NCI-H146 treated with DMSO at 0.1 percent for 48 hours (cell line): ENCODE results near the gene RPL36.
"Not testable (repeated sequence)": the region's sequence is repeated elsewhere in the genome, so short reads cannot be mapped to it uniquely, and the experiment has no call there.

Experiments
- DNase-seq: peaks from one replicate; lab custom pipeline; 2025; ENCODE audit not compliant: unreplicated experiment; lab: John Stamatoyannopoulos, UW

Gene RPL36

DNA sequence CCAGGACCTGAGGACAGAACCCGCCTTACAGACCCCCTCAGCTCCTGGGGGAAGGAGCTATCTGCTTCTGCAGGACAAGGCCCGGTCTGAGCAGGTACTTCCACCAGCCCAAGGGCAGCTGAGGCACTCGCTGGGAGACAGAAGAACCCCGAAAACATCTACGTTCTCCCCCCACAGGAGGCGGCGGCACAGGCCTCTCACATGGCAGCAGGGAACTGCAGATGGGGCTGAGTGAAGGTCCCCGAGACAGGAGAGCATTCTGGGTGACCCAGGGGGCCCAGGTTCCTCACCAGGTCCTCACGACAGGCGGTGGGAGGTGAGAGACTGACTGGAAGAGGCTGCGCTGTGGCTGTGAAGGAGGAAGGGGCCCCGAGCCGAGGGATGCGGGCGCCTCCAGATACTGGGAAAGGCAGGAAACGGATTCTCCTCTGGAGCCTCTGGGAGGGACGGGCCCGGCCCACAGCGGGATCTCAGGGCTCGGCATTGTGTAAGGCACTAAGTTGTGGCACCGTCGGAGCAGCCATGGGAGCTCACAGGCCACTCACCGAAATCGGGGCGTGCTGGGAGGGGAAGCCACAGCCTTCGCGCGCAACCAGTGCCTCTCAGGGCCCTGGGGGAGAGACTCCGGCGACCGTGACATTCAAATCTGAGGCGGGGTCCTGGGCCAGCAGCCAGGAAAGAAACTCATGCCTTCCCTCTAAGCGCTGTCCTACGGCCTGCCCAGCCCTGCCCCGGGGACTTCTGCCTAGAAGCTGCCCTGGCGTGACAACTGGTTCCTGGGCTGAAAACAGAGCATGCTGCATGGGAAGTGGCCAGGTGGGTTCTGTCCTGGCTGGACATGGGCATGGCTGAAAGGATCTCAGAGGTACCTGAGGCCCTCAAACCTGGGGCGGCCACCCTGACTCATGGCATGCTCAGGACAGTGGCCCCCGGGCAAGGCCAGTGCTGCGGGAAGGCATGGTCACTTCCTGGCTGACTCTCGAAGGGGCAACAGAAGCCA is 14.0 kb downstream of the RPL36 start:
- no peak for DNase-seq

GRCh38 chr19:5705552-5705951 is 15.5 kb downstream of the RPL36 start:
- DNase-seq = no peak

DNA sequence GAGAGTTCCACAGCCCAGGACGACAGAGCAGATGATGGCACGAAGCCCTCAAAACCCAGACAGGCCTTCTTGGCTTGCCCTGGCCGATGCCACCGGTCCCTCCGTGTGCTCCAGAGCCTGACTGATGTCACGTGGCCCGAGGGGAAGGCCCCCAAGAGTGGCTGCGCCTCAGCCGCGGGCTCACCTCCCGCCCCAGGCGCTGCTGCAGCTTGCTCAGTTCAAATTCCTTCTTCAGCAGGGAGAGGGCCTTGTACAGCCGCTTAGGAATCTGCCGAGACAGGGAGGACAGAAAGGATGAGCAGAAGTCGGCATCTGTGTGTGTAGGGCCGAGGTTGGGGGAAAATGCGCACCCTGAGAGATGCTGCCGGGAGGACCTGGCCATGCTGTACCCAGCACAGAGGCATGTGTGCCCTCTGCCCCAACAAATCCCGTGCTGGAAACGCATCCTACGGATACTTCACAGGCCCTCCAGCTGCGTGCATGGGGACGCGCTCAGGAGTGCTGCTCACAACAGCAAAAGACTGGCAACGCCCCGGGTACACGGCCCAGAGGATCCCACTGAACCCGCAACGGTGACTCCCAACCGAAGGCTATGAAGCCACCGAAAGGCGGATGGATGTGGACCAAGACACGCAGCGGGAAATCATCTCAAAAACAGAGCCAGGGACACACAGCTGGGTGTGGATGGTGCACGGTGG is 16.9 kb downstream of the RPL36 start:
- DNase-seq = no peak

GRCh38 chr19:5707576-5708575 is 17.8 kb downstream of the RPL36 start:
- no peak for DNase-seq

DNA sequence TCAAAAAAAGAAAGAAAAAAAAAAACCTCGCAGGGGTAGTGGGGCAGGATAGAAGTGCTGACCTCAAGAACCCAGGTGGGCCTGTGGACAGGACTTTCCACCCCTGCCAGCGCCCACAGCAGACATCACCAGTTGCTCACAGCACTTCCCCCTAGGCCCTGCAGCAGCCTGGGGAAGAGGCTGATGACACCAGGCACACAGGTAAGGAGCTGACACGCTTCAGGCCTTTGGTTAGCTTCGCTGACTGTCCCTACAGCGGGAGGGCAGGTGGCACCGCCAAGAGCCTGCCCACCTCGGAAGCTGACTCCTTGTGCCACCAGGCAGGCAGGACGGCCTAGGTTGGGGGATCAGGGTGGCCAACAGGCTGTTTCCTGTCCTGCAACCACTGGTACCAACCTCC is 20.9 kb downstream of the RPL36 start:
- no peak for DNase-seq

- no peak for DNase-seq
Observed at GRCh38 chr19:5711713-5712161, 21.6 kb downstream of the RPL36 start.

- DNase-seq = no peak
Observed at GRCh38 chr19:5713228-5713627, 23.1 kb downstream of the RPL36 start.

- DNase-seq = no peak
Observed at GRCh38 chr19:5714816-5715215, 24.7 kb downstream of the RPL36 start.

DNA sequence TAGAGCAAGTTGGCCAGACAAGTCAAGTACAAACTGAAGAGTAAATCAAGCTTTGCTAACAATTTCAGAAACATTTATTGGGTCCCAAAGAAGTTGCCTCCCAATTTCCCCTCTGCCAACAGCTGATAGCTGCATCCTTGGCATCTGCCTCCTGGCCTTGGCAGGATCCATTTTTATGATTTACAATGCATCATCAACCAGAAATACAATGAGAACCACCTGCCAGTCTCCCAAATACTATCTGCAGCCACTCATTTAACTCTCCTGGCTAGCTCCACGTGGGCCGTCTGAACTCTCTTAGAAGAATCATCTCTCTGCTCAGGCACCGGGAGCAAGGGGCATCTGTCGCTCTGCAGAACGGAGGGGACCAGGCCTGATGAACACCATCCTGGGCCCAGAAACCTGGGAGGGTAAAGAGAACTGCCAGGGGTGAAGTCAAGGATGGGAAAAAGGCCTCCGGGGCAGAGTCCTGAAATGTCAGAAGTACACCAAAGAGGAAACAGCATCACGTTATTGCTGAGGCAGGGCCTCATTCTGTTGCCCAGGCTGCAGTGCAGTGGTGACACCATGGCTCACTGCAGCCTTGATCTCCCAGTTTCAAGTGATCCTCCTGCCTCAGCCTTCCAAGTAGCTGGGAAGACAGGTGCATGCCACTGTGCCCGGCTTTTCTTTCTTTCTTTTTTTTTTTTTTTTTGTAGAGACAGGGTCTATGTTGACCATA is 27.3 kb downstream of the RPL36 start:
- DNase-seq = no peak

DNA sequence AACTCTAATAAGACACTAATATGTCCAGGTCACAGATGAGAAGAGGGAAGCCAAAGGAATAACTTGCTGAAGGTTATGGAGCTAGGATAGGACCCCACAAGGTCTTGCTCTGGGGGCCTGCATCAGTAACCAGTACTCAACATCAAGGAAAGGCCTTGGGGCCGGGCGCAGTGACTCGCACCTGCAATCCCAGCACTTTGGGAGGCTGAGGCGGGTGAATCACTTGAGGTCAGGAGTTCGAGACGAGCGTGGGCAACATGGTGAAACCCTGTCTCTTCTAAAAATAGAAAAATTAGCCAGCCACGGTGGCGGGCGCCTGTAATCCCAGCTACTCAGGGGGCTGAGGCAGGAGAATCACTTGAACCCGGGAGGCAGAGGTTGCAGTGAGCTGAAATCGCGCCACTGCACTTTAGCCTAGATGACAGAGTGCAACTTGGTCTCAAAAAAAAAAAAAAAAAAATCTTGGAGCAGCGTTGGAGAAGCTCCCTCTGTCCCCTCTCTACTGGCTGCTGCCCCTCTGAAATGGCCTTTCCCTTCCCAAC is 28.0 kb downstream of the RPL36 start:
- DNase-seq = no peak

DNA sequence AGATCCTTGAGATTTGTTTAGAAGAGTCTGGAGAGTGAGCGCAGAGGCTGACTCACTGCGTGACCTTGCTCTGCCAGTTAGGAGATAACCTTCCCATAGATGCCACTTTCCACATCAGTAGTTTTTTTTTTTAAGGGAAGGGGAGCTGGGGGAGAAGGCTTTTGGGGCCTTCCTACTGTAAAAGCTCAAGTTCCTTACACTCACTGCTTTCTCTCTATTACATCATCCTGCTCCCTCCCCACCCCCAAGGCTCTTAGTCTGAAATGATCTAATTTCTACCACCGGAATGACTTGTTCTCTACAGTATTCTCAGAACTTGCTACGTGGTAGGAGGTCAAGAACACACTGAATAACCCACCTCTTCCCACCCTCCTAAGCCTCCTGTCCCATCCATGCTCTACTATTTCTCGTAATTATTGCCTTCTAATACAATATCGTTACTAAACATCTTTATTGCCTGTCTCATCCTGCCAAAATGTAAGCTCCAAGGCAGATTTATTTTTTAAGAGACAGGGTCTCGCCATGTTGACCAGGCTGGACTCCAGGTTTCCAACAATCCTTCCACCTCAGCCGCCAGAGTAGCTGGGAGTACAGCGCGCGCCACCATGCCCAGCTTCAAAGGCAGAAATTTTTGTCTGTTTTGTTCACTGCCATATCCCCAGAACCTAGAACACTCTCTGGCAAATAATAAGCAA is 28.6 kb downstream of the RPL36 start:
- DNase-seq = no peak

DNA sequence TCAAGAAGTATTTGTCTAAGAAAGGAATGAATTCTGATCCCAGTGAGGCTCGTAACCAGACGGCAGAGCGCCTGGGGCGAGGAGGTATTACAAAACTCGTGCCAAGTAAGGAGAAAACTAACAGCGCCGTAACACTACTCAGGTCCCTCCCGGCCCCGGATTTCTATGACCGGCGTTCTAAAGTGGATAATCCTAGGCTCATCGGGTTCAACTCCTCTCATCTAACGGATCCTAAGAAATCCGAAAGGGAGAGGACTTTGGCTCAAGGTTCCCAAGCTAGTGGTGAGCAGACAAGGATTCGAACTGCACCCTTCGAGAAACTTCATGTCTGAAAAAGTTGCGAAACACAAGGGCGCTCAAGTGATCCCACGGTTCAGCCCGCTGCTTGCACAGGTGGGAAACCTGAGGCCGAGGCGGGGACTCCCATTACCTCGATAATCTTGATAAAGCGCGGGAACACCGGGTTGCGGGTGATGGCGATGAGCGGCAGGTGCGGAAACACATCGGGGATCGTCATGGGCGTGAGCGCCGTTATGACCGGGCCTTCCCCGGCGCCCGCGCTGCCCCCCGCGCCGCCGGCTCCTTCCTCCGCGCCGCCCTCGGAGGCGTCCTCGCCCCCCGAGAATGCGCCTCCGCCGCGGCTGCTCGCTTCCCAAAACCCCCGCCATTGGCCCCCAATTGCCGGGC is 29.3 kb downstream of the RPL36 start:
- DNase-seq = no peak

DNA sequence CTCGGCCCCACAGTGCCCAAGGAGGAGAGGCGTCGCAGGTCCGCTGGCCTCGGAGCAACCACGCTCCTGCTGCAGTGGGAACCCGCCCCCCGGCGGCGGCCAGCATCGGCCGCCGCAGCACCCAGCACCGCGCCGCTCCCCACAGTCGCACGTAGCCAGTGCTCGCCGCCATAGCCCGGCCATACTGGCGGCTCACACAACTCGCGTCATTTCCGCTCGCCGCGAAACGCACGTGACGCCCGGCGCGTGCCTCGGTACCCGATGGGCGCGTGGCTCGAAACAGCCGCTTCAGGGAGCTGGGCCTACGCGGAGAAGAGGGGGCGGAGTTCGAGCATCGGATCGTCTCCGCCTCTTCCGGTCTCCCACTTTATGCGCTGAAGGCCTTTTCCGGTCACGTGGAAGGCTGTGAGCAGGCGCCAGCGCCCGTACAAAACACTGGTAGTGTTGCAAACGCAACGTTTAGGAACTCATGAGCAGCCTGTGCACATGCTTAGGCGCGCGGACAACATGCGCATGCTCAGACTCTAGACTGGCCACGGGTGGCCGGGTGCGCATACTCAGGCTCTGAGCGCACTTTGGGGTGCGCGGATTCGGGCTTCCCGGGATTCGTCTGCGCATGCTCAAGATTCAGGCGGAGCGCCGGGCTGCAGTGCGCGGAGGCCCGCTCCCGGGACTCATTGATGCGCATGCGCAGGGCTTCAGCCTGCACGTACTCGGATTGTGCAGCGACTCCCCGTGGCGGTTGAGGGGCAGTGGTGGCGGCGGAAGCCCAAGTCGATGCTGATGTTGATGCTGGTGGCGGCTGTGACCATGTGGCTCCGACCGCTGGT is 30.1 kb downstream of the RPL36 start, which contains the start of the genes CATSPERD and LONP1:
TSS of gene CATSPERD (plus strand) at position 677 of the 830 bp plus-strand sequence. CDS start at position 778, 101 bp downstream.
TSS of gene LONP1 (minus strand) at position 186 of the 830 bp plus-strand sequence. CDS start at position 172, 14 bp downstream.
- peak; percentile 85 for DNase-seq

DNA sequence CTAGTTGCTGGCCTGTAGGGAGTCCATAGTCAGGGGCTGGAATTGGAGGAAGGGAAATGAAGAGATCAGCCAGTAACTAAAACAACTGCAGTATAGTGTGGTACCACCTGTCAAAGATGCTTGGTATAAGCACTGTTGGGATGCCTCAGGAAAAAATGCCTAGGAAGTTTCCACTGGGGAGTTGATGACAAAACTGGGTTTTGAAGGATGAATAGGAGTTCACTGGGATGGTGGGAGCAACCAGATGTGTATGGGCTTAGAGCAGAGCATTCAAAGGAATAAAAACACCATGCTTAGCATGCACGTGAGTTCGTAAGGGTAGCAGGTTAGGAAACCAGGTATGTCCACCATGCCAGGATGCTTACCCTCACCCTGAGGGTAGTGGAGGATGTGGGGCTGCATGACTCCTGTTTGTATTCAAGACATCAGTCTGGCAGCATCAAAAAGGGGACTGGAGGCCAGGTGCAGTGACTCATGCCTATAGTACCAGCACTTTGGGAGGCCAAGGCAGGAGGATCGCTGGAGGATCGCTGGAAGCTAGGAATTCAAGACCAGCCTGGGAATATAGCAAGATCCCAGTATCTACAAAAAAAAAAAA is 37.5 kb downstream of the RPL36 start:
- DNase-seq = no peak

DNA sequence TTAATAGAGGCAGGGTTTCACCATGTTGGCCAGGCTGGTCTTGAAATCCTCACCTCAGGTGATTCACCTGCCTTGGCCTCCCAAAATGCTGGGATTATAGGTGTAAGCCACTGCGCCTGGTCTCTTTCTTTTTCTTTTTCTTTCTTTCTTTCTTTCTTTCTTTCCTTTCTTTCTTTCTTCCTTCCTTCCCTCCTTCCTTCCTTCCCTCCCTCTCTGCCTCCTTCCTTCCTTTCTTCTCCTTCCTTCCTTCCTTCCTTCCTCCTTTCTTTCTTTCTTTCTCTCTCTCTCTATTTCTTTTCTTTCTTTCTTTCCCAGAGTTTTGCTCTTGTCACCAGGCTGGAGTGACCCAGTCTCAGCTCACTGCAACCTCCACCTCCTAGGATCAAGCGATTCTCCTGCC is 43.1 kb downstream of the RPL36 start:
- DNase-seq = not testable (repeated sequence)

GRCh38 chr19:5738423-5738822 is 48.3 kb downstream of the RPL36 start:
- no peak for DNase-seq
